HepG2 (cell line): ENCODE measurements around the gene USP19. TPM values are rescaled to one million over a fixed set of nuclear protein-coding genes. Genes with fewer than 3 reads are reported as not detected.
A peak's percentile ranks its signal among the peaks of the same experiment; 100 is the strongest.

Source experiments
- ARID4A ChIP-seq: sonication (generic); formaldehyde crosslinking; IDR thresholded peaks from 2 replicates; pipeline ENCODE4 v1.5.0; 2020; ENCODE audit warnings: mild to moderate bottlenecking, missing genetic modification reagents, borderline replicate concordance
- BCL3 ChIP-seq: sonication (generic); formaldehyde crosslinking; IDR thresholded peaks from 2 replicates; pipeline ENCODE4 v1.5.1; 2020; ENCODE audit warnings: mild to moderate bottlenecking, missing genetic modification reagents, moderate library complexity
- CSRNP1 ChIP-seq: sonication (generic); formaldehyde crosslinking; IDR thresholded peaks from 2 replicates; pipeline ENCODE4 v1.8.1; 2023; ENCODE audit warnings: mild to moderate bottlenecking, missing genetic modification reagents
- EED ChIP-seq: sonication (generic); formaldehyde crosslinking; IDR thresholded peaks from 2 replicates; pipeline ENCODE4 v1.5.0; 2020; ENCODE audit warnings: mild to moderate bottlenecking, missing genetic modification reagents
- GLI4 ChIP-seq: sonication (generic); formaldehyde crosslinking; IDR thresholded peaks from 2 replicates; pipeline ENCODE4 v1.5.1; 2020; ENCODE audit warnings: missing genetic modification reagents, mild to moderate bottlenecking, moderate library complexity, borderline replicate concordance
- HNF4A ChIP-seq: sonication (generic); formaldehyde crosslinking; IDR thresholded peaks from 2 replicates; pipeline ENCODE4 v1.4.0; 2020; ENCODE audit warnings: missing genetic modification reagents
- NFATC3 ChIP-seq: sonication (generic); formaldehyde crosslinking; IDR thresholded peaks from 2 replicates; pipeline ENCODE4 v1.5.1; 2020; ENCODE audit warnings: mild to moderate bottlenecking, missing genetic modification reagents
- SMAD9 ChIP-seq: sonication (generic); formaldehyde crosslinking; IDR thresholded peaks from 2 replicates; pipeline ENCODE4 v1.5.1; 2020; ENCODE audit warnings: mild to moderate bottlenecking, missing genetic modification reagents
- ZBTB3 ChIP-seq: sonication (generic); formaldehyde crosslinking; IDR thresholded peaks from 2 replicates; pipeline ENCODE4 v1.4.0; 2020; ENCODE audit warnings: low read depth, mild to moderate bottlenecking, moderate library complexity, missing genetic modification reagents, borderline replicate concordance
- ZNF772 ChIP-seq: sonication (generic); formaldehyde crosslinking; IDR thresholded peaks from 2 replicates; pipeline ENCODE4 v1.5.0; 2020; ENCODE audit warnings: mild to moderate bottlenecking, missing genetic modification reagents
- ZNF773 ChIP-seq: sonication (generic); formaldehyde crosslinking; IDR thresholded peaks from 2 replicates; pipeline ENCODE4 v1.4.0; 2020; ENCODE audit warnings: missing genetic modification reagents, borderline replicate concordance
- polyA plus RNA-seq, 8 experiments: library from polyadenylated mRNA; depleted of rRNA in 3 of 8; stranded (reverse) in 7 of 8; unstranded in 1 of 8; fragments of >200 nt; fragmentation: Illumina TruSeq in 4 of 8; extraction: Trizol in 4 of 8; gene quantifications; 2 replicates each; pipeline versions ENCODE4 v1.2.1 to v1.2.3, GENCODE V29; 2011 to 2016; ENCODE audit warnings: low read depth in 4 of 8, missing spikeins in 1 of 8, mixed read lengths in 1 of 8; ENCODE audit not compliant: insufficient read depth in 1 of 8
- total RNA-seq, 5 experiments: library from RNA; depleted of rRNA; stranded (reverse); fragments of >200 nt; fragmentation: Illumina TruSeq; extraction: Trizol; gene quantifications; 2 replicates each; pipeline ENCODE4 v1.2.3, GENCODE V29; 2016; ENCODE audit warnings: low read depth in 1 of 5

The USP19 gene
- total and polyA plus RNA-seq, 2 of the 13 experiments (the other 11 are each of a cell fraction or from before 2014, with no cell fraction given) = 28.3 to 31.7 TPM

- TF ChIP-seq ARID4A (CRISPR knock-in tag) = no peak
- 0 out of 2 replicates have a peak, but pooled peaks have one; percentile 41 for TF ChIP-seq NFATC3 (CRISPR knock-in tag)
- no peak for TF ChIP-seq ZBTB3 (CRISPR knock-in tag)
- no peak for TF ChIP-seq HNF4A (CRISPR knock-in tag)
- 0 out of 2 replicates have a peak, but pooled peaks have one; percentile 30 for TF ChIP-seq EED (CRISPR knock-in tag)
- no peak for TF ChIP-seq CSRNP1
- no peak for TF ChIP-seq ZNF773 (CRISPR knock-in tag)
- peak; percentile 39; the same call in 1 of the 2 replicates for TF ChIP-seq SMAD9
- peak; percentile 39; the same call in 1 of the 2 replicates for TF ChIP-seq BCL3
- 0 out of 2 replicates have a peak, but pooled peaks have one; percentile 28 for TF ChIP-seq ZNF772 (CRISPR knock-in tag)
- TF ChIP-seq GLI4 (CRISPR knock-in tag) = 0 out of 2 replicates have a peak, but pooled peaks have one; percentile 41
These were observed 11.4 kb upstream of the USP19 start (continued) for GRCh38 chr3:49132073-49132436.
